GM15510 (cell line): ENCODE data around the gene USP3.
A peak's percentile ranks its signal among the peaks of the same experiment; 100 is the strongest.

Experiments
- POLR2A ChIP-seq: IDR thresholded peaks from 3 replicates; pipeline ENCODE4 v1.6.1; 2011; ENCODE audit warnings: borderline replicate concordance; ENCODE audit not compliant: insufficient read length; ENCODE audit errors: extremely low read depth

The USP3 gene

GRCh38 chr15:63597821-63598220, 93.4 kb downstream of the USP3 start:
- TF ChIP-seq POLR2A: no peak

GRCh38 chr15:63598473-63599400, 94.3 kb downstream of the USP3 start:
- no peak for TF ChIP-seq POLR2A

GRCh38 chr15:63599401-63600000, 95.1 kb downstream of the USP3 start:
- TF ChIP-seq POLR2A: peak; percentile 31

- no peak for TF ChIP-seq POLR2A
Measured at GRCh38 chr15:63600001-63600615, 95.7 kb downstream of the USP3 start.

- TF ChIP-seq POLR2A: peak; percentile 92
Measured at GRCh38 chr15:63600616-63601025, 96.2 kb downstream of the USP3 start.

GRCh38 chr15:63601026-63601703, 96.8 kb downstream of the USP3 start:
- peak; percentile 47 for TF ChIP-seq POLR2A

- TF ChIP-seq POLR2A: no peak
Measured at GRCh38 chr15:63601704-63602185, 97.4 kb downstream of the USP3 start.

GRCh38 chr15:63602595-63602994, 98.2 kb downstream of the USP3 start:
- TF ChIP-seq POLR2A: no peak

GRCh38 chr15:63603516-63603915, 99.1 kb downstream of the USP3 start:
- no peak for TF ChIP-seq POLR2A

GRCh38 chr15:63604281-63604680, 99.9 kb downstream of the USP3 start:
- TF ChIP-seq POLR2A: no peak

- TF ChIP-seq POLR2A: no peak
Measured at GRCh38 chr15:63605036-63605435, 100.6 kb downstream of the USP3 start.

GRCh38 chr15:63605816-63606215, 101.4 kb downstream of the USP3 start:
- no peak for TF ChIP-seq POLR2A

GRCh38 chr15:63606308-63606707, 101.9 kb downstream of the USP3 start:
- no peak for TF ChIP-seq POLR2A

GRCh38 chr15:63608989-63609388, 104.6 kb downstream of the USP3 start:
- TF ChIP-seq POLR2A: no peak

GRCh38 chr15:63609448-63609847, 105.1 kb downstream of the USP3 start:
- TF ChIP-seq POLR2A: no peak
